WERI-Rb-1 (cell line): ENCODE data around the gene PNMA8C.
"Not testable (repeated sequence)": the region's sequence is repeated elsewhere in the genome, so short reads cannot be mapped to it uniquely, and the experiment has no call there.

Source experiments
- DNase-seq: peaks from one replicate; pipeline ENCODE4 v3.0.0-alpha.2; 2020
- H3K27ac ChIP-seq: fragments of 250-450 bp; sonication (Bioruptor Pico); 2 replicates; pipeline ENCODE4 v1.5.1; 2020; ENCODE audit warnings: mild to moderate bottlenecking, moderate library complexity
- H3K27me3 ChIP-seq: fragments of 250-450 bp; sonication (Bioruptor Pico); 2 replicates; pipeline ENCODE4 v1.5.1; 2021; ENCODE audit warnings: mild to moderate bottlenecking, low read depth, moderate library complexity; ENCODE audit not compliant: insufficient read depth, severe bottlenecking
- H3K36me3 ChIP-seq: fragments of 250-450 bp; sonication (Bioruptor Pico); 2 replicates; pipeline ENCODE4 v1.5.1; 2020; ENCODE audit warnings: mild to moderate bottlenecking, moderate library complexity
- H3K4me3 ChIP-seq: 2 replicates; pipeline ENCODE4 v1.5.1; 2011; ENCODE audit warnings: low read depth, mild to moderate bottlenecking, control low read depth, low read length
- H3K9me3 ChIP-seq: fragments of 250-450 bp; sonication (Bioruptor Pico); 2 replicates; pipeline ENCODE4 v1.5.1; 2021; ENCODE audit warnings: mild to moderate bottlenecking, moderate library complexity; ENCODE audit not compliant: severe bottlenecking
- CTCF ChIP-seq: IDR thresholded peaks from 2 replicates; pipeline ENCODE4 v1.5.1; 2011; ENCODE audit warnings: low read depth, mild to moderate bottlenecking, control low read depth, inconsistent platforms, low read length

Gene PNMA8C

GRCh38 chr19:46423188-46423587 lies 5.5 kb downstream of the PNMA8C start:
- no peak overlapping the region for H3K4me3 ChIP-seq
- no peak for DNase-seq
- H3K9me3 ChIP-seq: no peaks in the 10 kb centered on the region
- H3K36me3 ChIP-seq: no peaks in the 10 kb centered on the region
- H3K27me3 ChIP-seq: no peaks in the 10 kb centered on the region
- H3K27ac ChIP-seq: no peak overlapping the region
- no peak for TF ChIP-seq CTCF

- H3K27ac ChIP-seq: no peak overlapping the region
- no peaks in the 10 kb centered on the region for H3K27me3 ChIP-seq
- H3K4me3 ChIP-seq: no peak overlapping the region
- no peaks in the 10 kb centered on the region for H3K9me3 ChIP-seq
- no peaks in the 10 kb centered on the region for H3K36me3 ChIP-seq
- DNase-seq: no peak
- no peak for TF ChIP-seq CTCF
Observed at GRCh38 chr19:46422344-46422743, 6.4 kb downstream of the PNMA8C start.

- Histone ChIP-seq H3K27ac (no peak overlapping the region), H3K27me3 (no peaks in the 10 kb centered on the region), H3K9me3 (no peaks in the 10 kb centered on the region), H3K36me3 (no peaks in the 10 kb centered on the region), H3K4me3 (no peak overlapping the region)
- DNase-seq: no peak
- no peak for TF ChIP-seq CTCF
Observed at GRCh38 chr19:46420056-46420455, 8.7 kb downstream of the PNMA8C start.

GRCh38 chr19:46415804-46416709 lies 12.7 kb downstream of the PNMA8C start:
- H3K4me3 ChIP-seq: peak overlapping the region; percentile 49
- peak; percentile 98 for DNase-seq

GRCh38 chr19:46414899-46415298 lies 13.8 kb downstream of the PNMA8C start:
- not testable (repeated sequence) for H3K4me3 ChIP-seq, H3K27me3 ChIP-seq, DNase-seq, H3K9me3 ChIP-seq, H3K36me3 ChIP-seq
- peak overlapping the region; percentile 95; the same call in 1 of the 2 replicates for H3K27ac ChIP-seq

More at GRCh38 chr19:46415804-46416709, 12.7 kb downstream of the PNMA8C start:
- not testable (repeated sequence) for H3K9me3 ChIP-seq, H3K27me3 ChIP-seq, H3K36me3 ChIP-seq
- H3K27ac ChIP-seq: peak overlapping the region; percentile 95

- no peaks in the 10 kb centered on the region for H3K36me3 ChIP-seq
- H3K27me3 ChIP-seq: no peaks in the 10 kb centered on the region
- no peak within 1 kb of the TSS for H3K4me3 ChIP-seq
- no peak for DNase-seq
- no peak for TF ChIP-seq CTCF
- H3K9me3 ChIP-seq: no peaks in the 10 kb centered on the region
- H3K27ac ChIP-seq: no peak within 1 kb of the TSS
Observed at GRCh38 chr19:46413262-46414031, 15.3 kb downstream of the PNMA8C start, which contains the start of gene CCDC8. Gene CCDC8, minus strand, starts transcription at chr19:46413564. Its CDS starts 754 bp downstream, at chr19:46412810.
